ENCODE data around the gene OR6Y1. TPM values are rescaled to one million over a fixed set of nuclear protein-coding genes. Genes with fewer than 3 reads are reported as not detected.

The OR6Y1 gene
- total RNA-seq, 4 donors from 2014 or later = not detected

GRCh38 chr1:158577561-158577960, 23.4 kb upstream of the OR6Y1 start:
- no peaks in the 10 kb centered on the region for H3K36me3 ChIP-seq
- H3K27me3 ChIP-seq = no peaks in the 10 kb centered on the region
- H3K9me3 ChIP-seq = no peaks in the 10 kb centered on the region
- H3K4me3 ChIP-seq = no peak overlapping the region
- no peak for ATAC-seq
- no peak for TF ChIP-seq EP300 (IDR thresholded peaks at IDR 0.05)
- TF ChIP-seq POLR2A (IDR thresholded peaks at IDR 0.05) = no peak
- TF ChIP-seq POLR2AphosphoS5 (IDR thresholded peaks at IDR 0.05) = no peak
- TF ChIP-seq CTCF (IDR thresholded peaks at IDR 0.05) = no peak
- no peaks in the 10 kb centered on the region for H3K4me1 ChIP-seq
- 73 to 75% methylated on average over 2 to 3 of the region's 3 CpGs for WGBS, 2 donors (ENCODE audit: low coverage in 1 of 2)
- no peak overlapping the region for H3K27ac ChIP-seq

GRCh38 chr1:158572226-158572625, 18.0 kb upstream of the OR6Y1 start:
- WGBS, 2 donors (ENCODE audit: low coverage in 1 of 2) = 86 to 100% methylated on average over 1 of the region's 1 CpG
- no peak for TF ChIP-seq POLR2A (IDR thresholded peaks at IDR 0.05)
- no peak for TF ChIP-seq EP300 (IDR thresholded peaks at IDR 0.05)
- TF ChIP-seq POLR2AphosphoS5 (IDR thresholded peaks at IDR 0.05) = no peak
- TF ChIP-seq CTCF (IDR thresholded peaks at IDR 0.05) = no peak
- Histone ChIP-seq H3K27ac (no peak overlapping the region), H3K36me3 (no peaks in the 10 kb centered on the region), H3K4me1 (no peaks in the 10 kb centered on the region), H3K9me3 (no peaks in the 10 kb centered on the region), H3K4me3 (no peak overlapping the region), H3K27me3 (no peaks in the 10 kb centered on the region)
- ATAC-seq = no peak

GRCh38 chr1:158570480-158570879, 16.3 kb upstream of the OR6Y1 start, which contains the start of gene OR6P1:
Gene OR6P1, minus strand, starts transcription at chr1:158570580. Its CDS starts 6,976 bp downstream, at chr1:158563604.
- H3K27me3 ChIP-seq = no peaks in the 10 kb centered on the region
- 63 to 80% methylated on average over 1 to 3 of the region's 3 CpGs for WGBS, 2 donors (ENCODE audit: low coverage in 1 of 2)
- no peak within 1 kb of the TSS for H3K27ac ChIP-seq
- no peak within 1 kb of the TSS for H3K4me3 ChIP-seq
- no peaks in the 10 kb centered on the region for H3K36me3 ChIP-seq
- TF ChIP-seq CTCF (IDR thresholded peaks at IDR 0.05) = no peak
- no peak for TF ChIP-seq POLR2A (IDR thresholded peaks at IDR 0.05)
- TF ChIP-seq EP300 (IDR thresholded peaks at IDR 0.05) = no peak
- no peak for TF ChIP-seq POLR2AphosphoS5 (IDR thresholded peaks at IDR 0.05)
- no peaks in the 10 kb centered on the region for H3K4me1 ChIP-seq
- ATAC-seq = no peak
- H3K9me3 ChIP-seq = no peaks in the 10 kb centered on the region

- TF ChIP-seq EP300 (IDR thresholded peaks at IDR 0.05) (no peak), POLR2A (IDR thresholded peaks at IDR 0.05) (no peak), CTCF (IDR thresholded peaks at IDR 0.05) (no peak), POLR2AphosphoS5 (IDR thresholded peaks at IDR 0.05) (no peak)
- H3K4me3 ChIP-seq = no peak overlapping the region
- no peaks in the 10 kb centered on the region for H3K36me3 ChIP-seq
- no peak for ATAC-seq
- no peaks in the 10 kb centered on the region for H3K27me3 ChIP-seq
- no peaks in the 10 kb centered on the region for H3K4me1 ChIP-seq
- no peaks in the 10 kb centered on the region for H3K9me3 ChIP-seq
- no peak overlapping the region for H3K27ac ChIP-seq
- 53 to 86% methylated on average over 1 to 2 of the region's 2 CpGs for WGBS, 2 donors (ENCODE audit: low coverage in 1 of 2)
Measured at GRCh38 chr1:158564608-158565007, 10.4 kb upstream of the OR6Y1 start.

GRCh38 chr1:158563853-158564252, 9.6 kb upstream of the OR6Y1 start:
- no peaks in the 10 kb centered on the region for H3K9me3 ChIP-seq
- no peaks in the 10 kb centered on the region for H3K27me3 ChIP-seq
- no peaks in the 10 kb centered on the region for H3K4me1 ChIP-seq
- ATAC-seq = no peak
- H3K27ac ChIP-seq = no peak overlapping the region
- TF ChIP-seq POLR2A (IDR thresholded peaks at IDR 0.05) (no peak), EP300 (IDR thresholded peaks at IDR 0.05) (no peak), POLR2AphosphoS5 (IDR thresholded peaks at IDR 0.05) (no peak), CTCF (IDR thresholded peaks at IDR 0.05) (no peak)
- H3K4me3 ChIP-seq = no peak overlapping the region
- WGBS, 2 donors (ENCODE audit: low coverage in 1 of 2) = 57 to 80% methylated on average over 1 to 2 of the region's 2 CpGs
- H3K36me3 ChIP-seq = no peaks in the 10 kb centered on the region
